HepG2 (cell line): Measurements from ENCODE around the gene ITPR1. TPM values are rescaled to one million over a fixed set of nuclear protein-coding genes. Genes with fewer than 3 reads are reported as not detected.

Experiments used
- ATAC-seq: fragments of 200-7000 bp; cut with Tn5 transposase; 3 replicates; pipeline ENCODE4 v1.9.1; 2020; ENCODE audit warnings: mild to moderate bottlenecking, moderate library complexity
- BruUV-seq: library from RNA; stranded (reverse); fragments of 400-500 nt; replicated peaks from 2 replicates; lab custom pipeline; 2021; lab: Mats Ljungman, UMichigan
- CTCF ChIA-PET: fragments of 300-600 bp; formaldehyde crosslinking; extraction: SDS; loops from one replicate; lab custom pipeline; 2021; ENCODE audit warnings: low total read pairs, inconsistent platforms, low intra/inter-chr PET ratio; lab: Yijun Ruan, JAX
- POLR2A ChIA-PET: fragments of 350-600 bp; sonication (Branson Sonifier 250); formaldehyde crosslinking; loops from one replicate; lab custom pipeline; 2020; ENCODE audit warnings: antibody characterized with exemption, inconsistent platforms; lab: Yijun Ruan, JAX
- DNase-seq: peaks from one replicate; pipeline ENCODE4 v3.0.0-alpha.2; 2015; ENCODE audit warnings: low spot score
- FAIRE-seq: peaks from 3 replicates; lab custom pipeline; 2011; peaks lifted over from hg19 to GRCh38; lab: Jason Lieb, UNC
- H2AFZ ChIP-seq: one replicate; pipeline ENCODE4 v1.6.1; 2011; ENCODE audit warnings: low read length, inconsistent platforms
- H3K27ac ChIP-seq: fragments of 300-600 bp; 3 replicates; pipeline ENCODE4 v1.8.0; 2011; ENCODE audit warnings: mixed run types, mild to moderate bottlenecking, mixed read lengths, low read length, inconsistent platforms; ENCODE audit not compliant: insufficient read depth; ENCODE audit errors: extremely low read length
- H3K27me3 ChIP-seq, 2 experiments: fragments of 200-600 bp in 1 of 2; 2 replicates in 1 of 2; 3 replicates in 1 of 2; pipeline versions ENCODE4 v1.6.0 to v1.8.0; 2011; ENCODE audit warnings: low read length in 2 of 2, mild to moderate bottlenecking in 2 of 2, moderate library complexity in 2 of 2, inconsistent platforms in 1 of 2; ENCODE audit not compliant: insufficient read depth in 2 of 2, control insufficient read depth in 1 of 2
- H3K36me3 ChIP-seq, 2 experiments: fragments of 200-600 bp in 1 of 2; replicated peaks in 1 of 2; 2 replicates in 1 of 2; 3 replicates in 1 of 2; pipeline versions ENCODE4 v1.5.1 to v1.8.0; 2011; ENCODE audit warnings: low read length in 2 of 2, inconsistent platforms in 1 of 2; ENCODE audit not compliant: insufficient read depth in 2 of 2, control insufficient read depth in 1 of 2
- H3K4me1 ChIP-seq: 2 replicates; pipeline ENCODE4 v1.5.1; 2012; ENCODE audit warnings: low read length, inconsistent platforms; ENCODE audit not compliant: insufficient read depth
- H3K4me2 ChIP-seq: 2 replicates; pipeline ENCODE4 v1.6.0; 2011; ENCODE audit warnings: low read depth, low read length, inconsistent platforms
- H3K4me3 ChIP-seq, 3 experiments: fragments of 200-600 bp in 1 of 3; sonication (generic), shearing (Covaris generic) in 1 of 3; replicated peaks in 1 of 3; 2 replicates each; pipeline ENCODE4 v1.5.1; 2011 to 2016; ENCODE audit warnings: low read length in 3 of 3, inconsistent platforms in 2 of 3, low read depth in 2 of 3, mild to moderate bottlenecking in 2 of 3, control low read depth in 1 of 3, mixed read lengths in 1 of 3; ENCODE audit not compliant: insufficient read depth in 1 of 3
- H3K79me2 ChIP-seq: one replicate; pipeline ENCODE4 v1.6.1; 2011; ENCODE audit warnings: low read length, inconsistent platforms; ENCODE audit not compliant: insufficient read depth
- H3K9ac ChIP-seq: 2 replicates; pipeline ENCODE4 v1.6.0; 2011; ENCODE audit warnings: mild to moderate bottlenecking, low read depth, low read length, inconsistent platforms; ENCODE audit not compliant: insufficient read depth
- H3K9me3 ChIP-seq: 2 replicates; pipeline ENCODE4 v1.5.1; 2012; ENCODE audit warnings: mild to moderate bottlenecking, low read length
- H4K20me1 ChIP-seq: 2 replicates; pipeline ENCODE4 v1.6.0; 2011; ENCODE audit warnings: inconsistent platforms, mild to moderate bottlenecking, low read length, moderate library complexity; ENCODE audit not compliant: insufficient read depth
- ETS1 ChIP-seq: sonication (generic); formaldehyde crosslinking; IDR thresholded peaks from 2 replicates; pipeline ENCODE4 v1.4.0; 2020; ENCODE audit warnings: missing genetic modification reagents
- SMAD1 ChIP-seq: sonication (generic); formaldehyde crosslinking; IDR thresholded peaks from 2 replicates; pipeline ENCODE4 v1.4.0; 2020; ENCODE audit warnings: missing genetic modification reagents, low read depth, mild to moderate bottlenecking, borderline replicate concordance
- YEATS4 ChIP-seq: sonication (generic); formaldehyde crosslinking; IDR thresholded peaks from 2 replicates; pipeline ENCODE4 v1.4.0; 2020; ENCODE audit warnings: missing genetic modification reagents, borderline replicate concordance
- ZNF367 ChIP-seq: sonication (generic); formaldehyde crosslinking; IDR thresholded peaks from 2 replicates; pipeline ENCODE4 v1.4.0; 2020; ENCODE audit warnings: missing genetic modification reagents, borderline replicate concordance
- WGBS: methylation state at CpG from one replicate; pipeline ENCODE4 v1.1.6; 2017; ENCODE audit warnings: low lambda C conversion rate; 5-methylcytosine and 5-hydroxymethylcytosine counted together
- in situ Hi-C: cut with HindIII; loops from 2 replicates; pipeline ENCODE4 v1.10.0; 2017; ENCODE audit warnings: low pct_unique_long_range_greater_than_20kb; ENCODE audit not compliant: extremely low pct_ligation_motif_present
- intact Hi-C: fragments of 100-400 bp; cut with micrococcal nuclease; formaldehyde crosslinking; loops from one replicate; pipeline ENCODE4 v1.10.0; 2022; ENCODE audit not compliant: unreplicated experiment
- polyA plus RNA-seq, 8 experiments: library from polyadenylated mRNA; depleted of rRNA in 3 of 8; stranded (reverse) in 7 of 8; unstranded in 1 of 8; fragments of >200 nt; fragmentation: Illumina TruSeq in 4 of 8; extraction: Trizol in 4 of 8; gene quantifications; 2 replicates each; pipeline versions ENCODE4 v1.2.1 to v1.2.3, GENCODE V29; 2011 to 2016; ENCODE audit warnings: low read depth in 4 of 8, missing spikeins in 1 of 8, mixed read lengths in 1 of 8; ENCODE audit not compliant: insufficient read depth in 1 of 8
- total RNA-seq, 5 experiments: library from RNA; depleted of rRNA; stranded (reverse); fragments of >200 nt; fragmentation: Illumina TruSeq; extraction: Trizol; gene quantifications; 2 replicates each; pipeline ENCODE4 v1.2.3, GENCODE V29; 2016; ENCODE audit warnings: low read depth in 1 of 5

Gene ITPR1
- total and polyA plus RNA-seq, 2 of the 13 experiments (the other 11 are each of a cell fraction or from before 2014, with no cell fraction given), result 10.0 to 11.4 TPM

- Histone ChIP-seq H3K27me3 (no peaks in the 10 kb centered on the region), H3K4me2 (no peak overlapping the region), H3K9me3 (no peaks in the 10 kb centered on the region), H3K4me3 (no peak overlapping the region), H4K20me1 (no peaks in the 10 kb centered on the region), H2AFZ (no peak overlapping the region), H3K79me2 (no peaks in the 10 kb centered on the region), H3K4me1 (peaks cover 25% of the 10 kb centered on the region), H3K36me3 (no peaks in the 10 kb centered on the region), H3K27ac (no peak overlapping the region), H3K9ac (no peak overlapping the region)
- FAIRE-seq (no peak), ATAC-seq (no peak), DNase-seq (no peak)
- ChIA-PET CTCF (no interaction called here), POLR2A (no interaction called here)
- TF ChIP-seq YEATS4 (CRISPR knock-in tag), result no peak
- in situ Hi-C loops (loop anchor here (10.0 kb wide), 1 partner anchor 220 kb away; no protein-coding TSS in a partner anchor), intact Hi-C loops (no loop called here)
- WGBS, result 96% methylated on average over 6 of the region's 6 CpGs
- no TSS peak for BruUV-seq
These were observed 81.3 kb downstream of the ITPR1 start for GRCh38 chr3:4574426-4574965.

- intact Hi-C loops, result no loop called here
- no TSS peak for BruUV-seq
- TF ChIP-seq ZNF367 (CRISPR knock-in tag), result no peak
- no peak for TF ChIP-seq SMAD1 (CRISPR knock-in tag)
- no peak for TF ChIP-seq ETS1
- TF ChIP-seq, all 625 proteins: peak for 0
- CTCF ChIA-PET, result no interaction called here
- no peak overlapping the region for H2AFZ ChIP-seq
- peaks cover 16% of the 10 kb centered on the region for H3K4me1 ChIP-seq
- POLR2A ChIA-PET, result no interaction called here
- H3K4me2 ChIP-seq, result no peak overlapping the region
- ATAC-seq (no peak), FAIRE-seq (no peak), DNase-seq (no peak)
- no peaks in the 10 kb centered on the region for H3K9me3 ChIP-seq
- H3K27ac ChIP-seq, result no peak overlapping the region
- no peaks in the 10 kb centered on the region for H3K36me3 ChIP-seq
- H3K79me2 ChIP-seq, result no peaks in the 10 kb centered on the region
- in situ Hi-C loops, result loop anchor here (10.0 kb wide), 1 partner anchor 221 kb away; no protein-coding TSS in a partner anchor
- no peaks in the 10 kb centered on the region for H4K20me1 ChIP-seq
- no peak overlapping the region for H3K4me3 ChIP-seq
- no peaks in the 10 kb centered on the region for H3K27me3 ChIP-seq
- no peak overlapping the region for H3K9ac ChIP-seq
These were observed 82.2 kb downstream of the ITPR1 start for GRCh38 chr3:4575381-4575780.
